ENCODE measurements around the gene GFOD1.
A peak's percentile ranks its signal among the peaks of the same experiment; 100 is the strongest.

The GFOD1 gene

DNA sequence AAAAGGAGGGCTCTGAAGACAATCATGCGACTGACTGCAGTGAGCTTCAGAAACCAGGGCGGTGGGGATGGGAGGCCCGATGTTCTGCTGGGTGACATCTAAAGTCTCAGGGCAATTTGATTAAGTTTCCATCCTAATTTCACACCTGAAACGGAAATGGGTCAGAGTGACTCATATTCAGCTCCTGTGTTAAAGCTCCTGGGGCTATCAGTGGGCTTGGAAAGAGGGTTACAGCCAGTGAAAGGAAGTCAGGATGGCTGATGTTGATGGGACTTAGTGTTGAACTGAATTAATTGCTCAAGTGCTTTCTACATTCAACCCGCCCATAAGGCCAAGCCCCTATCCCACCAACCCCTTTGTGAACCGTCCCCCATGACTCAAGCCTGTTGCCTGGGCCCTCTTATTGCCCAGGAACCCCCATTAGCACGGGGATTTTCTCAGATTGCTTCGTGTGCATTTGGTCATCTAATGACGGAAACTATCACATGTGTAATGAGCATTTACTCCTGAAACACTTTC lies 112.0 kb downstream of the GFOD1 start:
- peak; percentile 12 for DNase-seq (ENCODE audit: low spot score)

DNA sequence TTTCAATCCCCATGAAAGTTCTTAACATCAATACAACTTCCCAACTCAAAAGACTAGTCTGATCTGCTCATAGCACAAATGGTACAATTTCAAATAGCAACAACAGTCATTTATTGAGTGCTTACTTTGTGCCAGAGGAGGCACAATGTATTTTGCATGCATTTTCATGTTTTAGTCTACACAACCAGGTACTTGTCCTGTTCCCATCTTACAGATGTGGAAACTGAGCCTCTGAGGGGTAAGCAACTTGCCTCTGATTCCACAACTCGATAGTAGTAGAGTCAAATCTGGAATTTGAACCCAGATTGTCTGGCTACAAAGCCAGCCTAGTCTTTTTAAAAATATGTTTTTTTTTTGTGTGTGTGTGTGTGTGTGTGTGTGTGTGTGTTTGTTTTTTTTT lies 113.5 kb downstream of the GFOD1 start:
- DNase-seq (ENCODE audit: low spot score), result no peak

- DNase-seq (ENCODE audit: low spot score), result no peak
Observed at GRCh38 chr6:13373488-13373886, 113.9 kb downstream of the GFOD1 start.

DNA sequence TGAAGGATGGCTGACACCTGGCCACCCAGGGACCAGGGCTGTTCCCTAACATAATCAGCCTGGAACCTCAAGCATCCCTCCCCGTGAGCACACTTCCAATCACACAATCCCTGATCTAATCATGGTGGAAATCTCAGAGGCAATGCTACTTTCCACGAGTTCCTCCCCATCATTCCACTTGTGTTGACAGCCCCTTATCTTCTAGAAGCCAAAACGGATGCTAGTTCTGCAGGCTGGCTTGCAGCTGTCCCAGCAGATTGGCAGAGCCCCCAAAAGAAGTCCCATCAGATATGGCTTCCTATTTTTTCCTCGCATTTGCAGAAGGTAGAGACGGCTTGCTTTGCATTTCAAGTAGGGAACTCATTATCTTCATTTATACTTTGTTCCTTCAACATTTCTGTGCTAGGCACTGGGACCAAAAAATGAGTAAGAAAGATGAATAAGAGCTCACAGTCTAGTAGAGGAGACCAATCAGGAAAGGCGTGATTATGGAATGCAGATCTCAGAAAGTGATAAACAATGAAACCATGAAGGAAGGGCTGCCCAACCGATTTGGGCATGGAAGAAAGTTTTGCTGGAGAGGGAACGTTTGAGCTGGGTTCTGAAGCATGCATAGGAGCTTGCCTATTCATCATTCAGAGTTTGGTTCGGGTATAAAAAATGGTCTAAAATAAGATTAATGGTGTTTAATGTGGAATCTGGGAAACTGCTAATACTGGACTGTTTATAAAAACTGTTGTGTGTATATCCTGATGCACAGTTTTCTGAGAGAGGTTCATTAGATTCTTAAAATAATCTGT lies 114.5 kb downstream of the GFOD1 start:
- no peak for DNase-seq (ENCODE audit: low spot score)

GRCh38 chr6:13372076-13372475 lies 115.3 kb downstream of the GFOD1 start:
- no peak for DNase-seq (ENCODE audit: low spot score)

DNA sequence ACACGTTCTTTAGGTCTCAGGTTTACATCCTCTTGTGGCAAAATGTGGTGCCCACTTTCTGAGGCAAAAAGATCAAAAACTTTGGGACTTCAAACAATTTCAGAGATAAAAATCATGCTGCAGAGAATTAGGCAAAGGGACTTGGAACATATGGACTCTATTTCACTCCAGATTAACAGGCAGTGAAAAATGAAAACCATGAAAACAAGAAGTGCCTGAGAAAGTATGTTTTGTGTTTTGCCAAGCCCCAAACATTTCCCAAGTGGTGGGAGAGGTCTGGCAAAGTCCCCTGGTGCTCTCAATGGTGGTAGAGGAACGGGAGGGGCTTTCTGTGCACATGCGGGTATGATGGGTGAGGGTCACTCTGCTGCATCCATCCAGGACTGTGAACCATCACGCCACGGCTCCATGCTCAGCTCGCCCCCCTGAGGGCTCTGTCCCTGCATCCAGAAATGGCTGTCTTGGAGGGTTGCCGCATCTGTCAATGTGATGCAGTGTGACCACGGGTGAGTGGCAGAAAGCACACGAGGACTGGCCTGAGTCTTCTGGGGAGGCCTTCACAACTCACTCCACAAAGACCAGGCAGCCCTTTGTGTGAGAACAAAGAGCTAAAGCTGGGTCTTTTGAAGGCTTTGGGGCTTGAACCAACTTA lies 115.9 kb downstream of the GFOD1 start:
- no peak for DNase-seq (ENCODE audit: low spot score)

GRCh38 chr6:13370623-13371022 lies 116.8 kb downstream of the GFOD1 start:
- no peak for DNase-seq (ENCODE audit: low spot score)

DNA sequence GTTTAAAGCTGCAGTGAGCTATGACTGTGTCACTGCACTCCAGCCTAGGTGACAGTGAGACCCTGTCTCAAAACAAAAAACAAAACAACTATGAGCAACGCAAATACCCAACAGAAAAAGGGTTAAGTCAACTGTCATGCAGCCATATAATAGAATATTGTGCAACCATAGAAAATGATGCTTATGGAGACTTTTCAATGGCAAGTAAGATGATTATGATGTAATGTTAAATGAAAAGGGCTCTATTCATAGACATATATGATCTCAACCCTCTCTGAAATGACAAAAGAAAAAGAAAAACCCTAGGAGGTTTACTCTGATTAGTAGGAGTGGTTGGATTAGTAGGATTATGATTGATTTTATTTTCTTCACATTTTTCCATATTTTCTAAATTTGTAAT lies 117.8 kb downstream of the GFOD1 start:
- no peak for DNase-seq (ENCODE audit: low spot score)

GRCh38 chr6:13368731-13369115 lies 118.7 kb downstream of the GFOD1 start:
- DNase-seq (ENCODE audit: low spot score), result no peak

DNA sequence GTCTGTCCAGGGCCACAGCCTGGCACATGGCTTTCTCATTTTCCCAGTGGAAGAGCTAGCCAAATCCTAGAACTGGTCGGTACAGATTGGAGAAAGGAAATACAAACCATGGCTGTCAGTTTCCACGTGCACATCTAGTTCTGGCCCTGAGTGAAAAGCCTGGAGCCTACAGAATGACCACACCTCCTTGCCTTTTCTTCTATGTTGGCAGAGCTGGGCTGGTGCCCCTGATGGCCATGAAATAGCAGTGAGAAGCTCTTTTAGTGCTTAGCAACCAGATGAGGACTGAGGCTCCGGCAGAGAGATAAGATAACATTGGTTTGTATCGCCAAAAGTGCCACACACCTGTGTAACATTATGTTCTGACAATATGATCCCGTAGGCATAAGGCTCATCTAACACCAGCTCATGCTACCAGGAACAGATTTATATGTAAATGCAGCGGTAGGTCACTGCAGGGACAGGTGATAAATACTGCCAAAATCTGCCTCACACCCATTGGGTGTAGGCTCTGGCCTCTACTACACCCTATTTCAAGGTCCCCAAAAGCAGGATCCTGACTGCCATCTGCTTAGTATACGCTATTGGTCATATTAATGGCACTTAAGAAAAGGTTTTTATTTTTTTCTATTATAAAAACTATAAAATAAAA lies 119.2 kb downstream of the GFOD1 start:
- DNase-seq (ENCODE audit: low spot score), result no peak

DNA sequence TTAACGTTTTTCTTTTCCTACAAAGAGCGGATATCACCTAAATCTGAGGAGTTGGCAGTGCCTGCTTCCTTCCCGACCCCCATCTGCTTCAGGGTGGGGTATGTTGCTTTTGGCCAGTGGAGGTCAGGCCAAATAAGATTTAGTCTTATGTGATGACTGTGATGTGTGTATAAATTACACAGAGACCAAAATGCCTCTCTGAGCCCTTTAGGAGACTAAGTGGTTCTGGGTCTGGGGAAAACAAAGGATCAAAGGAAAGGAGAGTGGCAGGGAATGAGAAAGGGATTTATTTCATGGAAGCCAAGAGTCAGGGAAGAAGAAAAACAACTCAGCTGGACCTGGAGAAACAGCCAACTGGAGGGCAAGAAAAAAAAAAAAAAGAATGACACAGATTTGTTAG lies 120.0 kb downstream of the GFOD1 start:
- DNase-seq (ENCODE audit: low spot score), result no peak

DNA sequence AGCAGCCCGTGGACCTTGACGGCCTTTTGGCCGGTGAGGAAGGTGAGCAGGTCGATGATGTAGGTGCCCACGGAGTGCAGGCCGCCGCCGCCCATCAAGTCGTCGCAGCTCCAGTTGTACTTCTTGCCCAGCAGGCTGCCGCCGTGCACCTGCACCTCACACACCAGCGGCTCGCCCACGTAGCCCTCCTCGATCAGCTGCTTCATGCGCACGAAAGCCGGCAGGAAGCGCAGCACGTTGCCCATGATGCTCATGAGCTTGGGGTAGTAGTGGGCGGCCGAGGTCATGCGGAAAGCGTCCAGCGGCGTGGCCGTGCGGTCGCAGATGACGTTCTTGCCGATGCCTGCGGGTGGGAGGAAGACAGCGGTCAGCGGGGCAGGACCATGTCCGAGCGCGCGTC lies 122.1 kb downstream of the GFOD1 start:
- no peak for DNase-seq (ENCODE audit: low spot score)

DNA sequence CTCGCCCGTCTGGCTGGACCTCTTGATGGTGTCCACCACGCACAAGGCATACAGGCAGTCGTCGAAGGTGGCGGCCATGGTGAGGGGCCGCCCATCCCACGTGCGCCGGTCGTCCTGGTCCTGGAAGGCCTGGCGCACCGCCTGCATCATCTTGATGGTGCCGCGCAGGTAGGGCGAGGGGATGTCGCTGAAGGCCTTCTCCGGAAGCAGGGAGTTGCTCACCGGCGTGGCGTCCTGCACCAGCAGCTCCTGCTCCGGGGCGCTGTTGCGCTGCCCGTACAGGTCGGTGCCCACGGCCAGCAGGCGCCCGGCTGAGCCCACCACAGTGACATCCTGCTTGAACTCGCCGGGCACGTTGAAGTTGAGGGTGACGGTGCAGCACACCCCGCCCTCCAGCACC lies 122.6 kb downstream of the GFOD1 start:
- no peak for DNase-seq (ENCODE audit: low spot score)

DNA sequence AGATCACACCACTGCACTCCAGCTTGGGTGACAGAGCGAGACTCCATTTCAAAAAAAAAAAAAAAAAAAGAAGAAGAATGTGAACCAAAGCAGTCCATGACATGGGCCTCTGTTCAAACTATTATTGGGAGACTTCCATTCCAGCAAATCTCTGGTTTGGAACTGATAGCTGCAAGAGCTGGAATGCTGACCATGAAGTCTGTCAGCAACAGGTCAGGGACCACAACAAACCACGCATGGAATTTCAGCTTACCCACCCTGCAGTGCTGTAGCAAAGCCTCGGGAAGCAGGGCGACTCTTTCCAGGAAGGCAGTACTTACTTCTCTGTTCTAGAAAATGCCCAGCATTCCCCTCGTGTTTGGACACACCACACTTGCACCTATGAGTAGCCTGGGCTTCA lies 125.0 kb downstream of the GFOD1 start:
- DNase-seq (ENCODE audit: low spot score), result no peak

DNA sequence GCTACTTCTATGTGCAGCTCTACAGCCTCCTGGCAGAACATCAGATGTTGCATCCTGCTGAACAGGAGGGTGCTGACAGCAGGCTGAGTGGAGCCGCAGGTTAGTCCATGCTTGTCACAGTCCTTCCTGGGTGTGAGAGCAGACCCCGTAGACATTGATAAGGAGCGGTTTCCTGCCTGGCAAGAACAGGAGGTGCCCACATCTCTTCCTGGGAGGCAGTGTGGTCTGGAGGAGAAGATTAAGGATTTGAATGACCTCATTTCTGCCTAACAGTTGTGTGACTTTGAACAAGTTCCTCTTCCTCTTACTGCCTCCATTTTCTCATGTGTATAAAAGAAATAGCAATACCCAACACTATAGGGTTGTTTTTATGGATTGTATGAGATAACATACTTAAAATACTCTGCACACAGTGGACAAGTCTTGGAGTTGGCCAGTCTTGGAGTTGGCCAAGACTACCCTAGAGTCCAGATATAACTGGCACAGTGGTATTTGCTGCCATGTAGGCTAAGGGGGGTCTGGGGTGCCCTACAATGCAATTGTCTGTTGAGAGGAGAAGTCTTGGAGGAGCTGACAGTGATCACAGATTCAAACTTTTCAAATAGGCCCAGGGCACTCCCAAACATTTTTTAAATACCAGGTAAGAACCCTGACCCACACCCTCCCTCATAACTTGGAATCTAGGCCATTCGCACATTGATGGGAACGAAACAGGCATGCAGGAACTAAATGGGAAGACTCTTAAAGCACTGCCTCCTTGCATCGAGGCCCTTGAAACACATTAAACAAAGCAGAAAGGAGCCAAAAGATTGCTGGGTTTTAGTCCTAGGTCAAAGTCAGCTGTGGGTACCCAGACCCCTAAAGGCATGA lies 126.5 kb downstream of the GFOD1 start:
- no peak for DNase-seq (ENCODE audit: low spot score)

- DNase-seq (ENCODE audit: low spot score), result no peak
Observed at GRCh38 chr6:13359287-13359686, 128.1 kb downstream of the GFOD1 start.

GRCh38 chr6:13358511-13358910 lies 128.9 kb downstream of the GFOD1 start:
- no peak for DNase-seq (ENCODE audit: low spot score)

DNA sequence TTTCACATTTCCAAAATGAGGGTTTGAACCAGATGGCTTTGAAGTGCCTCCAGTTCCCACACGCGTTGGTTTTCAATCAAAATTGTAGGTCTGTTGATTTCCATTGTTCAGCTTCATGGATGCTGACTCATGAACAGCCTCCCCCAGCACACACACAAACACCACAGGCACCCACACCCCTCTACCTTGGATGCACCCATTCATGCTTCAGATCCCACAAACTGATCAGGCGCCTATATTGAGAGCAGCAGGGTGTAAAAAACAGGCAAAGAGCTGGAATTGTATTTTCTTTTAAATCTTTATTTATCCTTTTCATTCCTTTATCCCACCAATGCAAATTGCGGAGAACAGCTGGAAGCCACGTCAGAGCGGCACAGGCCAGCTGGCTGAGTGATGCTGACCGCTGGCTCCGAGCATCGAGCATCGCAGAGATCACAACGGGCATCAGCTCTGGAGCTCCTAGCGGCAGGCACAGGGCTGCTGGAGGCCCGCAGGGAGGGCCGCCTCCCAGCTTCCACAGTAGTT lies 129.8 kb downstream of the GFOD1 start:
- DNase-seq (ENCODE audit: low spot score), result no peak

GRCh38 chr6:13355999-13356785 lies 131.2 kb downstream of the GFOD1 start:
- peak; percentile 61 for DNase-seq (ENCODE audit: low spot score)

DNA sequence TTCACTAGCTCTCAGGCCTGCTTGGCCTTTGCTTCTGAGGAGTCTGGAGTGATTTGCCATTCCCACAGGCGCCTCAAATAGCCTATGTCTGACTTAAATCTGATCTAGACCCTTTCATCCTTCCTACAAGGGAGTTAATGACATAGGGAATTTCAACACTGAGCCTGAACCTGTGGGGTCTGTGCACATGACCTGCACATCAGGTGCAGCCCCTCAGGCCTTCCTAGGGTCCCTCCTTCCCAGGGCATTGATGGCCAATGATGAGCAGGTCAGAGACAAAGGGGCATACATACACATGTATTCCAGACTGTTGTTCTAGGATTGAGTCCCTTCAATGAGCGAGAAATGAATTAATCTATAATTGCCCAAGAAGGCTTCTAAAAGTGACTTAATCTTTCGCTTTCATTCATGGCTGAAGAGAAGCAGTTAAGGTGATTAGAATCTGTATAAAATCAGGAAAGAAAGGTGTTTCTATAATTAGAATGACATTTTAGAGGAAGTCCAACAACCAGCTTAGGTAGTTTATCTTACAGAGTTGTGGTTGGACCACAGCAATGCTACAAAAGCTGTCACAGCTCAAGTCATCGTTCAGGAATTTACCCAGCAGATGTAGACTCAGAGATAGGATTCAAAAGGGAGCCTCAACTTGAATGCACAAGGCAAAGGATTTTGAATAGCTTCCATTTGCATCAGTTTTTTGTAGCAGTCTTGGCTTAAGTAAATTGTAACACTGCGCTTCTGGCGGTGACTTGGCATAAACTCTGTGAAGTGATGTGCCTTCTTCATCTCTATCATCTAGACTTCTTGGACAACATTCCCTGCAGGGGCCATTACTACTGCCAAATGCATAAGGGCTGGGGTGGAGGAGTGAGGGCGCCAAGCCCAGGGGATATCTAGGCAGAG lies 132.1 kb downstream of the GFOD1 start:
- peak; percentile 24 for DNase-seq (ENCODE audit: low spot score)

Measured in CD4-positive, alpha-beta T cell treated with Interleukin-6 at 100 ng/mL for 8 hours (primary cell).